ENCODE data around the gene TRMT112. TPM values are rescaled to one million over a fixed set of nuclear protein-coding genes. Genes with fewer than 3 reads are reported as not detected.

Gene TRMT112
- total and polyA plus RNA-seq, 2 experiments from 2014 or later = 298 to 927 TPM

DNA sequence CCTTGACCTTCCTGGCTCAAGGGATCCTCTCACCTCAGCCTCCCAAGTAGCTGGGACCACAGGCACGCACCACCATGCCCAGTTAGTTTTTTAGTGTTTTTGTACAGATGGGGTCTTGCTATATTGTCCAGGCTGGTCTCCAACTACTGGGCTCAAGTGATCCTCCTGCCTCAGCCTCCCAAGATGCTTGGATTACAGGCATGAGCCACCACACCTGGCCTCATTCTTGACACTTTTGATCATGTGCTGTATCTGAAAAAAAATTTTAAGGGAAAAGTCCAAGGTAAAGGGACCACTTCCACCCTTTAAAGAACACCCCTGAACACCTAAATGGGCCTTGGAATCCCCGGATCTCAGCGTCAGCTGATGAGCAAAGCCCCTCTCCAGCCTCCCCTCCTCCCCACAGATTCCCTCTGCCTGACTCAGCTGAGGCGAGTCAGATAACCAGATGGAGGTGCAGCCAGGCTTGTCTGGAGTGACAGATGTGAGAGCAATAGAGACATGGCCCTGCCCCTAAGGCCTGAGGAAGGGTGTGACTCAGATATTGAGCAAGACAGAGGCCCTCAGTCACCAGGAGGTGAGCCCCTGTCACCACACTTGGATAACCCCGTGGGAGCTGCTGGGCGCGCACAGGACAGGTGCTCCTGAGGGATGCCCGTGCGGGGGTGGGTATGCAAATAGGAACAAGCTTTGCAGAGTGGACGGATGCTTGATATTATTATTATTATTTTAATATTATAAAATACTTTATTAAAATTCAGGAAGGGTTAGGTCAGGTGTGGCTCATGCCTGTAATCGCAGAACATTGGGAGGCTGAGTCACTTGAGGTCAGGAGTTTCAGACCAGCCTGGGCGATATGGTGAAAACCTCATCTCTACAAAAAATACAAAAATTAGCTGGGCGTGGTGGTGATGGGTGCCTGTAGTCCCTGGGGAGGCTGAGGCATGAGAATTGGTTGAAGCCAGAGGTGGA is 17.7 kb upstream of the TRMT112 start:
- no peak overlapping the region for H3K27ac ChIP-seq (ENCODE audit: low read depth)
- H3K9me3 Mint-ChIP-seq = no peaks in the 10 kb centered on the region
- H3K4me1 ChIP-seq (ENCODE audit: insufficient read depth) = peaks cover 3% of the 10 kb centered on the region; the same call in 1 of the 2 replicates
- DNase-seq (ENCODE audit: low spot score) = peak; percentile 56
- peaks cover 9% of the 10 kb centered on the region for H3K4me1 Mint-ChIP-seq
- no peak overlapping the region for H3K4me3 ChIP-seq
- no peaks in the 10 kb centered on the region for H3K27me3 ChIP-seq (ENCODE audit: insufficient read depth)
- ATAC-seq = peak; percentile 13; the same call in 1 of the 3 replicates
- no peak overlapping the region for H3K4me2 ChIP-seq
- no peaks in the 10 kb centered on the region for H3K36me3 ChIP-seq (ENCODE audit: insufficient read depth)
- peaks cover 13% of the 10 kb centered on the region for H3K27me3 Mint-ChIP-seq (ENCODE audit: insufficient read depth, low read depth, poor library complexity)
- no peaks in the 10 kb centered on the region for H3K9me2 ChIP-seq (ENCODE audit: insufficient read depth)
- no peak overlapping the region for H3K27ac Mint-ChIP-seq
- H4K20me1 ChIP-seq (replicated peaks; ENCODE audit: insufficient read depth) = no peaks in the 10 kb centered on the region
- no peaks in the 10 kb centered on the region for H3F3A ChIP-seq (replicated peaks; ENCODE audit: low read depth)
- no peaks in the 10 kb centered on the region for H3K36me3 Mint-ChIP-seq (ENCODE audit: low read depth)
- H3K4me3 Mint-ChIP-seq = no peak overlapping the region
- TF ChIP-seq, protein P1, sequence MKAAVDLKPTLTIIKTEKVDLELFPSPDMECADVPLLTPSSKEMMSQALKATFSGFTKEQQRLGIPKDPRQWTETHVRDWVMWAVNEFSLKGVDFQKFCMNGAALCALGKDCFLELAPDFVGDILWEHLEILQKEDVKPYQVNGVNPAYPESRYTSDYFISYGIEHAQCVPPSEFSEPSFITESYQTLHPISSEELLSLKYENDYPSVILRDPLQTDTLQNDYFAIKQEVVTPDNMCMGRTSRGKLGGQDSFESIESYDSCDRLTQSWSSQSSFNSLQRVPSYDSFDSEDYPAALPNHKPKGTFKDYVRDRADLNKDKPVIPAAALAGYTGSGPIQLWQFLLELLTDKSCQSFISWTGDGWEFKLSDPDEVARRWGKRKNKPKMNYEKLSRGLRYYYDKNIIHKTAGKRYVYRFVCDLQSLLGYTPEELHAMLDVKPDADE (IDR thresholded peaks at IDR 0.05) = no peak
- TF ChIP-seq POLR2AphosphoS5 (IDR thresholded peaks at IDR 0.05; ENCODE audit: low read depth) (no peak), NANOG (IDR thresholded peaks at IDR 0.05; ENCODE audit: borderline replicate concordance) (no peak), EZH2phosphoT487 (IDR thresholded peaks at IDR 0.05; ENCODE audit: unreplicated experiment) (no peak), ZNF331 (CRISPR knock-in tag; IDR thresholded peaks at IDR 0.05; ENCODE audit: low read depth) (no peak), CREB1 (CRISPR knock-in tag; IDR thresholded peaks at IDR 0.05; ENCODE audit: low read depth) (no peak), JUNB (IDR thresholded peaks at IDR 0.05; ENCODE audit: unreplicated experiment) (no peak), EZH2 (IDR thresholded peaks at IDR 0.05; ENCODE audit: low read depth, unreplicated experiment) (no peak)
- TF ChIP-seq, protein P2, sequence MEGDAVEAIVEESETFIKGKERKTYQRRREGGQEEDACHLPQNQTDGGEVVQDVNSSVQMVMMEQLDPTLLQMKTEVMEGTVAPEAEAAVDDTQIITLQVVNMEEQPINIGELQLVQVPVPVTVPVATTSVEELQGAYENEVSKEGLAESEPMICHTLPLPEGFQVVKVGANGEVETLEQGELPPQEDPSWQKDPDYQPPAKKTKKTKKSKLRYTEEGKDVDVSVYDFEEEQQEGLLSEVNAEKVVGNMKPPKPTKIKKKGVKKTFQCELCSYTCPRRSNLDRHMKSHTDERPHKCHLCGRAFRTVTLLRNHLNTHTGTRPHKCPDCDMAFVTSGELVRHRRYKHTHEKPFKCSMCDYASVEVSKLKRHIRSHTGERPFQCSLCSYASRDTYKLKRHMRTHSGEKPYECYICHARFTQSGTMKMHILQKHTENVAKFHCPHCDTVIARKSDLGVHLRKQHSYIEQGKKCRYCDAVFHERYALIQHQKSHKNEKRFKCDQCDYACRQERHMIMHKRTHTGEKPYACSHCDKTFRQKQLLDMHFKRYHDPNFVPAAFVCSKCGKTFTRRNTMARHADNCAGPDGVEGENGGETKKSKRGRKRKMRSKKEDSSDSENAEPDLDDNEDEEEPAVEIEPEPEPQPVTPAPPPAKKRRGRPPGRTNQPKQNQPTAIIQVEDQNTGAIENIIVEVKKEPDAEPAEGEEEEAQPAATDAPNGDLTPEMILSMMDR (conservative IDR thresholded peaks at IDR 0.05; ENCODE audit: low read depth in 2 of 2) = no peak
- TF ChIP-seq, protein P3, sequence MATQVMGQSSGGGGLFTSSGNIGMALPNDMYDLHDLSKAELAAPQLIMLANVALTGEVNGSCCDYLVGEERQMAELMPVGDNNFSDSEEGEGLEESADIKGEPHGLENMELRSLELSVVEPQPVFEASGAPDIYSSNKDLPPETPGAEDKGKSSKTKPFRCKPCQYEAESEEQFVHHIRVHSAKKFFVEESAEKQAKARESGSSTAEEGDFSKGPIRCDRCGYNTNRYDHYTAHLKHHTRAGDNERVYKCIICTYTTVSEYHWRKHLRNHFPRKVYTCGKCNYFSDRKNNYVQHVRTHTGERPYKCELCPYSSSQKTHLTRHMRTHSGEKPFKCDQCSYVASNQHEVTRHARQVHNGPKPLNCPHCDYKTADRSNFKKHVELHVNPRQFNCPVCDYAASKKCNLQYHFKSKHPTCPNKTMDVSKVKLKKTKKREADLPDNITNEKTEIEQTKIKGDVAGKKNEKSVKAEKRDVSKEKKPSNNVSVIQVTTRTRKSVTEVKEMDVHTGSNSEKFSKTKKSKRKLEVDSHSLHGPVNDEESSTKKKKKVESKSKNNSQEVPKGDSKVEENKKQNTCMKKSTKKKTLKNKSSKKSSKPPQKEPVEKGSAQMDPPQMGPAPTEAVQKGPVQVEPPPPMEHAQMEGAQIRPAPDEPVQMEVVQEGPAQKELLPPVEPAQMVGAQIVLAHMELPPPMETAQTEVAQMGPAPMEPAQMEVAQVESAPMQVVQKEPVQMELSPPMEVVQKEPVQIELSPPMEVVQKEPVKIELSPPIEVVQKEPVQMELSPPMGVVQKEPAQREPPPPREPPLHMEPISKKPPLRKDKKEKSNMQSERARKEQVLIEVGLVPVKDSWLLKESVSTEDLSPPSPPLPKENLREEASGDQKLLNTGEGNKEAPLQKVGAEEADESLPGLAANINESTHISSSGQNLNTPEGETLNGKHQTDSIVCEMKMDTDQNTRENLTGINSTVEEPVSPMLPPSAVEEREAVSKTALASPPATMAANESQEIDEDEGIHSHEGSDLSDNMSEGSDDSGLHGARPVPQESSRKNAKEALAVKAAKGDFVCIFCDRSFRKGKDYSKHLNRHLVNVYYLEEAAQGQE (IDR thresholded peaks at IDR 0.05; ENCODE audit: unreplicated experiment) = no peak
- H2AFZ ChIP-seq = no peak overlapping the region
- H3K79me2 ChIP-seq (replicated peaks; ENCODE audit: insufficient read depth) = no peaks in the 10 kb centered on the region

Measured in GM23338 (cell line).